NCI-H2227 treated with DMSO at 0.1 percent for 48 hours (cell line): Measurements from ENCODE around the gene HDDC2.

Source experiments
- DNase-seq: peaks from one replicate; lab custom pipeline; 2025; lab: John Stamatoyannopoulos, UW

Gene HDDC2

GRCh38 chr6:125233202-125233601 lies 68.6 kb downstream of the HDDC2 start:
- DNase-seq = no peak

DNA sequence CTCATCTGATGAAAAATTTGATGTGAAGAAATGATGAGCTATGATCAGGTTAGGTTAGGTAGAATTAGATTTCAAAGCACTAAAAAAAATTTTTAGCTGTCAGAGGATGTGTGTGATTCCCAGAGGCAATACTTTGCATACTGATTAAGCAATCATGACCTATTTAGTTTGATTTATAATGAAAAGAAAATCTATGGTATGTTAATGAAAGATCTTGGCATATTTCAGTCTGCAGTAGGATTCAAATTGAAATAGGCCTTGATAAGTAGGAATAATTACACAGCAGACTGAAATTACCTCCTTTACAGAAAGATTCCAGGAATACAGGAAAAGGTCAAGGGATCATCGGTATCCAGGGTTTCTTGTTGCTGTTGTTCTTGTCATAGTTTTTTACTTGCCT lies 69.3 kb downstream of the HDDC2 start:
- DNase-seq = no peak

DNA sequence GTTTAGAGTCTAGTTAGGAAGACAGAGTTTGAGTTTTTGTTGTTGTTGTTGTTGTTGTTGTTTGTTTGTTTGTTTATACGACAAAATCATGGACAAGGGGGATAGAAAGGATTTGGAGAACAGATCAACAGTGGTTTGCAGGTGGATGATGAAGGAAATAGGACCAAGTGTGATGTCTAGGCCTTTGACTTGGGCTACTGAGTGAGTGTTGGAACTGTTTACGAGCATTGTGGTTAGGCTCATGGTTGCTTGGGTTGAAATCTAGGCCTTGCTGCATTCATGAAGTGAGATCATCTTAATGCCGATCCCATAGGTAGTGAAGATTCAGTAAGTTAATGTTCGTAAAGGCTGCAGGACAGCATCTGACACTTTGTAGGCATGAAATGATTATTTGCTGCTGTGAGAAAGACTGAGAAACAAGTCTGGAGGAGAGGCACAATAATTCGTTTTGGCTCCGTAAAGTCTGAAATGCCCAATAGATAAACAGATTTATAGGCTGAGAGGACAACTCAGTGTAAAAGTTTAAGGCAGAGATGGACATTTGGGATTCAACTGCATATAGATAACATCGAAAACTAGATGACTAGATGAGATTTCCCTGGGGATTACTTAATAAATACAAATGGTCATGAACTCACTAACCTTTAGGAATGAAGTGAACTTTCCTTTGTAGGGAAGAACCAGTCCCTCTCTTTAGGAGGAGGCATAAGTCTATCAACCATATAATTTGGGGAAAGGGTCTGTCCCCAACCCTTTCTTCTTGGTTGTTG lies 70.0 kb downstream of the HDDC2 start:
- no peak for DNase-seq

- DNase-seq = no peak
Observed at GRCh38 chr6:125231133-125231532, 70.6 kb downstream of the HDDC2 start.

- DNase-seq = no peak
Observed at GRCh38 chr6:125230674-125231073, 71.1 kb downstream of the HDDC2 start.

DNA sequence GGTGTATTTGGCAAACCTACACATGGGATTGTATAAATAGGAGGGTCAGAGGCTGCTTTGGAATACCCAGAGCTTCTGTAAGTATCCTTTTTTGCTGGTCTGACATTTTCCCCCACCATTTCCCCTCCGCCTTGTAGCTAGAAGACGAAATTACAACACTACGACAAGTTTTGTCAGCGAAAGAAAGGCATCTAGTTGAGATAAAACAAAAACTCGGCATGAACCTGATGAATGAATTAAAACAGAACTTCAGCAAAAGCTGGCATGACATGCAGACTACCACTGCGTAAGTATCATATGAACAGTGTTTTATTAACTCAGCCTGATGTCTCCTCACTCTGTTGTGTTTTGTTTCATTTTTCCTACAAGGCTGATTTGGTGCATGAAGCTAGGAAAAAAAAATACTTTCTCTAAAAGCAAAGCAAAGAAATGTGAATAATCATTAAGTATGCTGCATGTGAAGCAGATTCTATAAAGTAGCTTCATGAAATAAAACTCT lies 72.7 kb downstream of the HDDC2 start:
- DNase-seq = no peak

DNA sequence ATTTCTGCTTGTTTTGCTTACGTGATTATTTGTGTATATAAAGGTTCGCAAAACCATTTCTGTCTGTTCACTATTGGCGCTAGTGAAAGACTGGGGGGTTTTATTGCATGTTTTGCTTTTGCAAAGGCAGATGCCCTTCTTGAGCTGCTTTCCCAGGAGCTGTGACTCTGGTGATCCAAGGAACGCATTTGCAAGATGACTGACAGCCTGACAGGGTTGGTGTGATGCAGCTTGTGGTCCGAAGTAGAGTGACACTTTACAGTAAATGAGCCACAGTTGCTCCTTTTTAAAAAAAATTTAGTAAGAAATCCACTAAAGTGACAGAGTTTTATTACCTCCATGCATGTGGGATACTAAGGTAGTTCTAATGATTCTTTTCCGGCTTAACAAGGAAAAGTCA lies 74.5 kb downstream of the HDDC2 start:
- no peak for DNase-seq
